Measurements from ENCODE around the gene TUBGCP2. TPM values are rescaled to one million over a fixed set of nuclear protein-coding genes. Genes with fewer than 3 reads are reported as not detected.

Gene TUBGCP2
- total RNA-seq, 1 experiment from 2014 or later: 35.4 TPM

DNA sequence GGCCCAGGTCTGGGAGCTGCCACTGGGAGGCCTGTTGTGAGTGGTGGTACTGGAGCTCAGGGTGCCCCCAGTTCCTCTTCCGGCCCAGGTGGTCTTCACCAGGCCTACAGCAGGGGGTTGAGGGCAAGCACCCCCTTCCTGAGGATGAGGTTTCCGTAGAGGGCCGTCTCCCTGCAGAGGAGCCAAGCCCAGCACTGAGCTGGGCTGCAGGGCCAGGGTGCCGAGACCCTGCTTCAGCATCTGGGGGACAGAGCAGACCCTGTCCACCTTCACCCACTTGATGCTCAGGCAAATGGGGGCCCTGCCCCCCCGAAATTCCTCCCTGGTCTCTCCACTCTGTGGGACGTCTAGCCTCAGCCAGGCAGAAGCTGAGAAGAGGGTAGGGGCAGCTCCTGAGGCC is 46.6 kb upstream of the TUBGCP2 start:
- ATAC-seq: no peak
- CTCF ChIA-PET: no interaction called here

More for the DNA sequence above, 46.6 kb upstream of the TUBGCP2 start:
- H3K36me3 ChIP-seq (ENCODE audit: control insufficient read depth in 1 of 2, insufficient read depth in 2 of 2, low read length in 2 of 2): no peaks in the 10 kb centered on the region
- H3K27ac ChIP-seq (ENCODE audit: low read depth, low read length): no peak overlapping the region
- H3K9me2 ChIP-seq (ENCODE audit: insufficient read depth): no peaks in the 10 kb centered on the region
- H3K4me2 ChIP-seq (ENCODE audit: low read length): no peak overlapping the region
- no peak for DNase-seq (ENCODE audit: low read depth, low spot score)
- ChIA-PET POLR2A (no interaction called here), RAD21 (ENCODE audit: low non-redundant PET in 1 of 2, low total read pairs in 2 of 2, uncharacterized antibody in 2 of 2, unreplicated experiment in 2 of 2) (no interaction called here)
- BruUV-seq (replicated peaks): no TSS peak
- H3K79me2 ChIP-seq (ENCODE audit: insufficient read depth, low read length): peaks cover 6% of the 10 kb centered on the region; the same call in 1 of the 2 replicates
- no peak for TF ChIP-seq ELF1 (IDR thresholded peaks at IDR 0.05; ENCODE audit: borderline replicate concordance, low read depth)
- no peak for TF ChIP-seq SP1 (IDR thresholded peaks at IDR 0.05; ENCODE audit: low read depth)
- TF ChIP-seq, protein P1, sequence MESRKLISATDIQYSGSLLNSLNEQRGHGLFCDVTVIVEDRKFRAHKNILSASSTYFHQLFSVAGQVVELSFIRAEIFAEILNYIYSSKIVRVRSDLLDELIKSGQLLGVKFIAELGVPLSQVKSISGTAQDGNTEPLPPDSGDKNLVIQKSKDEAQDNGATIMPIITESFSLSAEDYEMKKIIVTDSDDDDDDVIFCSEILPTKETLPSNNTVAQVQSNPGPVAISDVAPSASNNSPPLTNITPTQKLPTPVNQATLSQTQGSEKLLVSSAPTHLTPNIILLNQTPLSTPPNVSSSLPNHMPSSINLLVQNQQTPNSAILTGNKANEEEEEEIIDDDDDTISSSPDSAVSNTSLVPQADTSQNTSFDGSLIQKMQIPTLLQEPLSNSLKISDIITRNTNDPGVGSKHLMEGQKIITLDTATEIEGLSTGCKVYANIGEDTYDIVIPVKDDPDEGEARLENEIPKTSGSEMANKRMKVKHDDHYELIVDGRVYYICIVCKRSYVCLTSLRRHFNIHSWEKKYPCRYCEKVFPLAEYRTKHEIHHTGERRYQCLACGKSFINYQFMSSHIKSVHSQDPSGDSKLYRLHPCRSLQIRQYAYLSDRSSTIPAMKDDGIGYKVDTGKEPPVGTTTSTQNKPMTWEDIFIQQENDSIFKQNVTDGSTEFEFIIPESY (IDR thresholded peaks at IDR 0.05; ENCODE audit: extremely low read depth, insufficient replicate concordance, low read length): no peak
- TF ChIP-seq YY1 (IDR thresholded peaks at IDR 0.05; ENCODE audit: extremely low read depth, insufficient replicate concordance, low read depth, low read length): no peak
- TF ChIP-seq, protein P2, sequence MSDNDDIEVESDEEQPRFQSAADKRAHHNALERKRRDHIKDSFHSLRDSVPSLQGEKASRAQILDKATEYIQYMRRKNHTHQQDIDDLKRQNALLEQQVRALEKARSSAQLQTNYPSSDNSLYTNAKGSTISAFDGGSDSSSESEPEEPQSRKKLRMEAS (IDR thresholded peaks at IDR 0.05): no peak
- no peak for TF ChIP-seq EGR1 (IDR thresholded peaks at IDR 0.05; ENCODE audit: low read depth)
- TF ChIP-seq SIN3A (IDR thresholded peaks at IDR 0.05; ENCODE audit: low read depth): no peak
- TF ChIP-seq POLR2AphosphoS5 (IDR thresholded peaks at IDR 0.05; ENCODE audit: low read depth, low read length): no peak
- no peak for TF ChIP-seq CBX3 (IDR thresholded peaks at IDR 0.05; ENCODE audit: low read depth)
- TF ChIP-seq, protein P3, sequence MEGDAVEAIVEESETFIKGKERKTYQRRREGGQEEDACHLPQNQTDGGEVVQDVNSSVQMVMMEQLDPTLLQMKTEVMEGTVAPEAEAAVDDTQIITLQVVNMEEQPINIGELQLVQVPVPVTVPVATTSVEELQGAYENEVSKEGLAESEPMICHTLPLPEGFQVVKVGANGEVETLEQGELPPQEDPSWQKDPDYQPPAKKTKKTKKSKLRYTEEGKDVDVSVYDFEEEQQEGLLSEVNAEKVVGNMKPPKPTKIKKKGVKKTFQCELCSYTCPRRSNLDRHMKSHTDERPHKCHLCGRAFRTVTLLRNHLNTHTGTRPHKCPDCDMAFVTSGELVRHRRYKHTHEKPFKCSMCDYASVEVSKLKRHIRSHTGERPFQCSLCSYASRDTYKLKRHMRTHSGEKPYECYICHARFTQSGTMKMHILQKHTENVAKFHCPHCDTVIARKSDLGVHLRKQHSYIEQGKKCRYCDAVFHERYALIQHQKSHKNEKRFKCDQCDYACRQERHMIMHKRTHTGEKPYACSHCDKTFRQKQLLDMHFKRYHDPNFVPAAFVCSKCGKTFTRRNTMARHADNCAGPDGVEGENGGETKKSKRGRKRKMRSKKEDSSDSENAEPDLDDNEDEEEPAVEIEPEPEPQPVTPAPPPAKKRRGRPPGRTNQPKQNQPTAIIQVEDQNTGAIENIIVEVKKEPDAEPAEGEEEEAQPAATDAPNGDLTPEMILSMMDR (IDR thresholded peaks at IDR 0.05 in 2 of 3, conservative IDR thresholded peaks at IDR 0.05 in 1 of 3; ENCODE audit: borderline replicate concordance in 1 of 3, insufficient read depth in 1 of 3, low read depth in 2 of 3, low read length in 2 of 3): no peak
- TF ChIP-seq, protein P4, sequence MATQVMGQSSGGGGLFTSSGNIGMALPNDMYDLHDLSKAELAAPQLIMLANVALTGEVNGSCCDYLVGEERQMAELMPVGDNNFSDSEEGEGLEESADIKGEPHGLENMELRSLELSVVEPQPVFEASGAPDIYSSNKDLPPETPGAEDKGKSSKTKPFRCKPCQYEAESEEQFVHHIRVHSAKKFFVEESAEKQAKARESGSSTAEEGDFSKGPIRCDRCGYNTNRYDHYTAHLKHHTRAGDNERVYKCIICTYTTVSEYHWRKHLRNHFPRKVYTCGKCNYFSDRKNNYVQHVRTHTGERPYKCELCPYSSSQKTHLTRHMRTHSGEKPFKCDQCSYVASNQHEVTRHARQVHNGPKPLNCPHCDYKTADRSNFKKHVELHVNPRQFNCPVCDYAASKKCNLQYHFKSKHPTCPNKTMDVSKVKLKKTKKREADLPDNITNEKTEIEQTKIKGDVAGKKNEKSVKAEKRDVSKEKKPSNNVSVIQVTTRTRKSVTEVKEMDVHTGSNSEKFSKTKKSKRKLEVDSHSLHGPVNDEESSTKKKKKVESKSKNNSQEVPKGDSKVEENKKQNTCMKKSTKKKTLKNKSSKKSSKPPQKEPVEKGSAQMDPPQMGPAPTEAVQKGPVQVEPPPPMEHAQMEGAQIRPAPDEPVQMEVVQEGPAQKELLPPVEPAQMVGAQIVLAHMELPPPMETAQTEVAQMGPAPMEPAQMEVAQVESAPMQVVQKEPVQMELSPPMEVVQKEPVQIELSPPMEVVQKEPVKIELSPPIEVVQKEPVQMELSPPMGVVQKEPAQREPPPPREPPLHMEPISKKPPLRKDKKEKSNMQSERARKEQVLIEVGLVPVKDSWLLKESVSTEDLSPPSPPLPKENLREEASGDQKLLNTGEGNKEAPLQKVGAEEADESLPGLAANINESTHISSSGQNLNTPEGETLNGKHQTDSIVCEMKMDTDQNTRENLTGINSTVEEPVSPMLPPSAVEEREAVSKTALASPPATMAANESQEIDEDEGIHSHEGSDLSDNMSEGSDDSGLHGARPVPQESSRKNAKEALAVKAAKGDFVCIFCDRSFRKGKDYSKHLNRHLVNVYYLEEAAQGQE (IDR thresholded peaks at IDR 0.05; ENCODE audit: low read depth): no peak
- TF ChIP-seq ZFX (IDR thresholded peaks at IDR 0.05): no peak
- TF ChIP-seq EZH2 (IDR thresholded peaks at IDR 0.05): no peak
- no peak for TF ChIP-seq CEBPB (IDR thresholded peaks at IDR 0.05; ENCODE audit: low read depth)
- TF ChIP-seq EZH2phosphoT487 (IDR thresholded peaks at IDR 0.05; ENCODE audit: borderline replicate concordance): no peak
- no peak overlapping the region for H3K9ac ChIP-seq (ENCODE audit: low read length)
- no peak overlapping the region for H2AFZ ChIP-seq (ENCODE audit: low read depth, low read length, poor library complexity, severe bottlenecking)
- H4K20me1 ChIP-seq (ENCODE audit: insufficient read depth): no peaks in the 10 kb centered on the region
- no peaks in the 10 kb centered on the region for H3K27me3 ChIP-seq (ENCODE audit: insufficient read depth, low read length)
- H3K4me1 ChIP-seq (ENCODE audit: control insufficient read depth in 1 of 2, insufficient read depth in 2 of 2, low read length in 2 of 2): peaks cover 3 to 5% of the 10 kb centered on the region in 2 experiments; a peak in 2 of 4 replicates
- H3K9me3 ChIP-seq (ENCODE audit: control insufficient read depth in 1 of 2, insufficient read depth in 1 of 2, low read depth in 1 of 2, low read length in 2 of 2): no peaks in the 10 kb centered on the region
- H3K4me3 ChIP-seq (replicated peaks in 1 of 2; ENCODE audit: low read depth in 1 of 2, low read length in 2 of 2): no peak overlapping the region
- intact Hi-C loops (cut with micrococcal nuclease): no loop called here
